Measurements from ENCODE around the gene PRKCE. TPM values are rescaled to one million over a fixed set of nuclear protein-coding genes. Genes with fewer than 3 reads are reported as not detected.

The PRKCE gene
- total and polyA plus RNA-seq, 4 donors, result 2.5 to 38.6 (median 5.8) TPM

GRCh38 chr2:45899926-45900325 lies 248.5 kb downstream of the PRKCE start:
- Histone ChIP-seq H3K4me3 (ENCODE audit: low read depth in 1 of 3, low read length in 3 of 3) (no peak overlapping the region), H3K4me1 (ENCODE audit: control insufficient read depth in 4 of 4, insufficient read depth in 4 of 4, low read length in 3 of 4) (no peaks in the 10 kb centered on the region), H3K27me3 (ENCODE audit: control insufficient read depth in 4 of 4, insufficient read depth in 4 of 4, low read length in 3 of 4) (no peaks in the 10 kb centered on the region), H3K9me3 (ENCODE audit: control insufficient read depth in 4 of 4, low read length in 3 of 4) (no peaks in the 10 kb centered on the region), H3K36me3 (ENCODE audit: control insufficient read depth in 4 of 4, insufficient read depth in 3 of 4, low read depth in 1 of 4, low read length in 3 of 4) (no peaks in the 10 kb centered on the region), H3K9ac (ENCODE audit: low read depth in 1 of 2, low read length in 2 of 2) (no peak overlapping the region), H3K27ac (ENCODE audit: low read depth in 1 of 2, low read length in 2 of 2) (no peak overlapping the region)
- no peak for DNase-seq (ENCODE audit: low spot score)
- WGBS, result 98% methylated on average over 5 of the region's 5 CpGs
- no peak for TF ChIP-seq JUND (IDR thresholded peaks at IDR 0.05)
- no peak for TF ChIP-seq NR2F2 (IDR thresholded peaks at IDR 0.05)
- no peak for TF ChIP-seq TAF1 (conservative IDR thresholded peaks at IDR 0.05)
- TF ChIP-seq FOXA2 (IDR thresholded peaks at IDR 0.05), result no peak
- no peak for TF ChIP-seq SP1 (IDR thresholded peaks at IDR 0.05)
- TF ChIP-seq ZBTB33 (IDR thresholded peaks at IDR 0.05), result no peak
- TF ChIP-seq GABPA (IDR thresholded peaks at IDR 0.05 in 1 of 2, conservative IDR thresholded peaks at IDR 0.05 in 1 of 2), result no peak

- H3K27me3 ChIP-seq (ENCODE audit: control insufficient read depth in 4 of 4, insufficient read depth in 4 of 4, low read length in 3 of 4), result no peaks in the 10 kb centered on the region
- 98% methylated on average over 7 of the region's 7 CpGs for WGBS
- H3K9me3 ChIP-seq (ENCODE audit: control insufficient read depth in 4 of 4, low read length in 3 of 4), result no peaks in the 10 kb centered on the region
- no peaks in the 10 kb centered on the region for H3K36me3 ChIP-seq (ENCODE audit: control insufficient read depth in 4 of 4, insufficient read depth in 3 of 4, low read depth in 1 of 4, low read length in 3 of 4)
- no peak overlapping the region for H3K27ac ChIP-seq (ENCODE audit: low read depth in 1 of 2, low read length in 2 of 2)
- H3K4me3 ChIP-seq (ENCODE audit: low read depth in 1 of 3, low read length in 3 of 3), result no peak overlapping the region
- no peak for DNase-seq (ENCODE audit: low spot score)
- TF ChIP-seq EGR1 (IDR thresholded peaks at IDR 0.05; ENCODE audit: low read depth in 2 of 2) (no peak), RAD21 (IDR thresholded peaks at IDR 0.05) (no peak), MAX (IDR thresholded peaks at IDR 0.05) (no peak), ZBTB33 (IDR thresholded peaks at IDR 0.05) (no peak), YY1 (IDR thresholded peaks at IDR 0.05) (no peak), NR2F2 (IDR thresholded peaks at IDR 0.05) (no peak), TAF1 (conservative IDR thresholded peaks at IDR 0.05) (no peak), REST (IDR thresholded peaks at IDR 0.05) (no peak), SP1 (IDR thresholded peaks at IDR 0.05) (no peak), JUND (IDR thresholded peaks at IDR 0.05) (no peak), GABPA (IDR thresholded peaks at IDR 0.05 in 1 of 2, conservative IDR thresholded peaks at IDR 0.05 in 1 of 2) (no peak), CTCF (IDR thresholded peaks at IDR 0.05; ENCODE audit: low read depth, low read length, missing input control) (no peak), RXRA (IDR thresholded peaks at IDR 0.05) (no peak), ATF3 (IDR thresholded peaks at IDR 0.05) (no peak), FOXA1 (IDR thresholded peaks at IDR 0.05) (no peak), HNF4A (conservative IDR thresholded peaks at IDR 0.05) (no peak), FOXA2 (IDR thresholded peaks at IDR 0.05) (no peak)
- H3K9ac ChIP-seq (ENCODE audit: low read depth in 1 of 2, low read length in 2 of 2), result no peak overlapping the region
- H3K4me1 ChIP-seq (ENCODE audit: control insufficient read depth in 4 of 4, insufficient read depth in 4 of 4, low read length in 3 of 4), result no peaks in the 10 kb centered on the region
Observed at GRCh38 chr2:45901468-45902032, 250.1 kb downstream of the PRKCE start.

Data from liver (tissue), 9 donors.